ENCODE data around the gene TOM1. TPM values are rescaled to one million over a fixed set of nuclear protein-coding genes. Genes with fewer than 3 reads are reported as not detected.
A peak's percentile ranks its signal among the peaks of the same experiment; 100 is the strongest.

TOM1 gene
- total and polyA plus RNA-seq, 2 of the 13 experiments (the other 11 are each of a cell fraction or from before 2014, with no cell fraction given) = 30.8 to 87.3 TPM

DNA sequence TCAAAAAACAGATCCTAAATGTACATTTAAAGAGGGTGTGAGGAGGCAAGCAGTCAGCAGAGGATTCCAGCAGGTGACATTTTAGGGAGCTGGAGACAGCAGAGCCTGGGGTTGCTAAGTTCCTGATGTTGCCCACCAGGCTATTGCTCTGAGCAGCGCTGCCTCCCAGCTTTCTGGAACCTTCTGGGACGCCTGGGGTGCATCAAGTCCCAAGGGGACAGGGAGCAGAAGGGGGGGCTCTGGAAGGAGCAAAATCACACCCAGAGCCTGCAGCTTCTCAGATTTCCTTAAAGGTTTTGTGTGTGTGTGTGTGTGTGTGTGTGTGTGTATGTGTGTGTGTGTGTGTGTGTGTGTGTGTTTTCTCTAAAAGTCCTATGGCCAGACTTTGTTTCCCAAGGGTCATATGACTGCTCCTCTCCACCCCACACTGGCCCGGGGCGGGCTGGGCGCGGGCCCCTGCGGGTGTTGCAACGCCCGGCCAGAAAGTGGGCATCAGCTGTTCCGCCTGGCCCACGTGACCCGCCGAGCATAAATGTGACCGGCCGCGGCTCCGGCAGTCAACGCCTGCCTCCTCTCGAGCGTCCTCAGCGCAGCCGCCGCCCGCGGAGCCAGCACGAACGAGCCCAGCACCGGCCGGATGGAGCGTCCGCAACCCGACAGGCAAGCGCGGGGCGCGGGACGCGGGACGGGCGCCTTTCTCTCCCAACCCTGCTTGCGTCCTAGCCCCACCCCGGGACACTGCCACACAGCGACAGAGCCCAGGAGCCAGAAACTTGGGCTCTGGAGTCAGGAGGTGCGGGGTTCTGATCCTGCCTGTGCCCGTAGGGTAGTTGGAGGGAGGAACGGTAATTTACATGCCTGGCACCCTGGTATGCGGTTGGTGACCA is 81.1 kb downstream of the TOM1 start, which contains the start of gene HMOX1 (continued):
- TF ChIP-seq ZFP36L1 (CRISPR knock-in tag; IDR thresholded peaks at IDR 0.05) (peak; percentile 28; the same call in 1 of the 2 replicates), CEBPG (CRISPR knock-in tag; IDR thresholded peaks at IDR 0.05) (peak; percentile 89), ZNF703 (CRISPR knock-in tag; IDR thresholded peaks at IDR 0.05; ENCODE audit: borderline replicate concordance) (no peak), RBFOX2 (IDR thresholded peaks at IDR 0.05; ENCODE audit: low read depth, low read length) (peak; percentile 97), FOXK2 (IDR thresholded peaks at IDR 0.05) (no peak), FOXJ3 (CRISPR knock-in tag; IDR thresholded peaks at IDR 0.05; ENCODE audit: borderline replicate concordance) (no peak), NFKBIZ (CRISPR knock-in tag; IDR thresholded peaks at IDR 0.05) (peak; percentile 66; the same call in 1 of the 2 replicates), MAF1 (CRISPR knock-in tag; IDR thresholded peaks at IDR 0.05; ENCODE audit: borderline replicate concordance) (no peak), ZNF263 (CRISPR knock-in tag; IDR thresholded peaks at IDR 0.05) (peak; percentile 21; the same call in 1 of the 2 replicates), KDM2A (CRISPR knock-in tag; IDR thresholded peaks at IDR 0.05; ENCODE audit: borderline replicate concordance, low read depth) (peak; percentile 83; the same call in 1 of the 2 replicates), SP2 (CRISPR knock-in tag; IDR thresholded peaks at IDR 0.05) (no peak), FOXK1 (CRISPR knock-in tag; IDR thresholded peaks at IDR 0.05; ENCODE audit: borderline replicate concordance, low read depth) (peak; percentile 58; the same call in 1 of the 2 replicates), ZFY (CRISPR knock-in tag; IDR thresholded peaks at IDR 0.05) (peak; percentile 37; the same call in 1 of the 2 replicates), ZNF607 (CRISPR knock-in tag; IDR thresholded peaks at IDR 0.05; ENCODE audit: borderline replicate concordance) (peak; percentile 59; the same call in 1 of the 2 replicates), ETV6 (CRISPR knock-in tag; conservative IDR thresholded peaks at IDR 0.05) (0 out of 2 replicates have a peak, but pooled peaks have one; percentile 56), RAD51 (IDR thresholded peaks at IDR 0.05; ENCODE audit: borderline replicate concordance) (peak; percentile 86)
- TF ChIP-seq, protein P1, sequence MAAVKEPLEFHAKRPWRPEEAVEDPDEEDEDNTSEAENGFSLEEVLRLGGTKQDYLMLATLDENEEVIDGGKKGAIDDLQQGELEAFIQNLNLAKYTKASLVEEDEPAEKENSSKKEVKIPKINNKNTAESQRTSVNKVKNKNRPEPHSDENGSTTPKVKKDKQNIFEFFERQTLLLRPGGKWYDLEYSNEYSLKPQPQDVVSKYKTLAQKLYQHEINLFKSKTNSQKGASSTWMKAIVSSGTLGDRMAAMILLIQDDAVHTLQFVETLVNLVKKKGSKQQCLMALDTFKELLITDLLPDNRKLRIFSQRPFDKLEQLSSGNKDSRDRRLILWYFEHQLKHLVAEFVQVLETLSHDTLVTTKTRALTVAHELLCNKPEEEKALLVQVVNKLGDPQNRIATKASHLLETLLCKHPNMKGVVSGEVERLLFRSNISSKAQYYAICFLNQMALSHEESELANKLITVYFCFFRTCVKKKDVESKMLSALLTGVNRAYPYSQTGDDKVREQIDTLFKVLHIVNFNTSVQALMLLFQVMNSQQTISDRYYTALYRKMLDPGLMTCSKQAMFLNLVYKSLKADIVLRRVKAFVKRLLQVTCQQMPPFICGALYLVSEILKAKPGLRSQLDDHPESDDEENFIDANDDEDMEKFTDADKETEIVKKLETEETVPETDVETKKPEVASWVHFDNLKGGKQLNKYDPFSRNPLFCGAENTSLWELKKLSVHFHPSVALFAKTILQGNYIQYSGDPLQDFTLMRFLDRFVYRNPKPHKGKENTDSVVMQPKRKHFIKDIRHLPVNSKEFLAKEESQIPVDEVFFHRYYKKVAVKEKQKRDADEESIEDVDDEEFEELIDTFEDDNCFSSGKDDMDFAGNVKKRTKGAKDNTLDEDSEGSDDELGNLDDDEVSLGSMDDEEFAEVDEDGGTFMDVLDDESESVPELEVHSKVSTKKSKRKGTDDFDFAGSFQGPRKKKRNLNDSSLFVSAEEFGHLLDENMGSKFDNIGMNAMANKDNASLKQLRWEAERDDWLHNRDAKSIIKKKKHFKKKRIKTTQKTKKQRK (IDR thresholded peaks at IDR 0.05; ENCODE audit: low read length) = no peak
- TF ChIP-seq, protein P2, sequence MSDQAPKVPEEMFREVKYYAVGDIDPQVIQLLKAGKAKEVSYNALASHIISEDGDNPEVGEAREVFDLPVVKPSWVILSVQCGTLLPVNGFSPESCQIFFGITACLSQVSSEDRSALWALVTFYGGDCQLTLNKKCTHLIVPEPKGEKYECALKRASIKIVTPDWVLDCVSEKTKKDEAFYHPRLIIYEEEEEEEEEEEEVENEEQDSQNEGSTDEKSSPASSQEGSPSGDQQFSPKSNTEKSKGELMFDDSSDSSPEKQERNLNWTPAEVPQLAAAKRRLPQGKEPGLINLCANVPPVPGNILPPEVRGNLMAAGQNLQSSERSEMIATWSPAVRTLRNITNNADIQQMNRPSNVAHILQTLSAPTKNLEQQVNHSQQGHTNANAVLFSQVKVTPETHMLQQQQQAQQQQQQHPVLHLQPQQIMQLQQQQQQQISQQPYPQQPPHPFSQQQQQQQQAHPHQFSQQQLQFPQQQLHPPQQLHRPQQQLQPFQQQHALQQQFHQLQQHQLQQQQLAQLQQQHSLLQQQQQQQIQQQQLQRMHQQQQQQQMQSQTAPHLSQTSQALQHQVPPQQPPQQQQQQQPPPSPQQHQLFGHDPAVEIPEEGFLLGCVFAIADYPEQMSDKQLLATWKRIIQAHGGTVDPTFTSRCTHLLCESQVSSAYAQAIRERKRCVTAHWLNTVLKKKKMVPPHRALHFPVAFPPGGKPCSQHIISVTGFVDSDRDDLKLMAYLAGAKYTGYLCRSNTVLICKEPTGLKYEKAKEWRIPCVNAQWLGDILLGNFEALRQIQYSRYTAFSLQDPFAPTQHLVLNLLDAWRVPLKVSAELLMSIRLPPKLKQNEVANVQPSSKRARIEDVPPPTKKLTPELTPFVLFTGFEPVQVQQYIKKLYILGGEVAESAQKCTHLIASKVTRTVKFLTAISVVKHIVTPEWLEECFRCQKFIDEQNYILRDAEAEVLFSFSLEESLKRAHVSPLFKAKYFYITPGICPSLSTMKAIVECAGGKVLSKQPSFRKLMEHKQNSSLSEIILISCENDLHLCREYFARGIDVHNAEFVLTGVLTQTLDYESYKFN (CRISPR knock-in tag; conservative IDR thresholded peaks at IDR 0.05) = peak; percentile 59; the same call in 1 of the 2 replicates
- TF ChIP-seq, protein P3, sequence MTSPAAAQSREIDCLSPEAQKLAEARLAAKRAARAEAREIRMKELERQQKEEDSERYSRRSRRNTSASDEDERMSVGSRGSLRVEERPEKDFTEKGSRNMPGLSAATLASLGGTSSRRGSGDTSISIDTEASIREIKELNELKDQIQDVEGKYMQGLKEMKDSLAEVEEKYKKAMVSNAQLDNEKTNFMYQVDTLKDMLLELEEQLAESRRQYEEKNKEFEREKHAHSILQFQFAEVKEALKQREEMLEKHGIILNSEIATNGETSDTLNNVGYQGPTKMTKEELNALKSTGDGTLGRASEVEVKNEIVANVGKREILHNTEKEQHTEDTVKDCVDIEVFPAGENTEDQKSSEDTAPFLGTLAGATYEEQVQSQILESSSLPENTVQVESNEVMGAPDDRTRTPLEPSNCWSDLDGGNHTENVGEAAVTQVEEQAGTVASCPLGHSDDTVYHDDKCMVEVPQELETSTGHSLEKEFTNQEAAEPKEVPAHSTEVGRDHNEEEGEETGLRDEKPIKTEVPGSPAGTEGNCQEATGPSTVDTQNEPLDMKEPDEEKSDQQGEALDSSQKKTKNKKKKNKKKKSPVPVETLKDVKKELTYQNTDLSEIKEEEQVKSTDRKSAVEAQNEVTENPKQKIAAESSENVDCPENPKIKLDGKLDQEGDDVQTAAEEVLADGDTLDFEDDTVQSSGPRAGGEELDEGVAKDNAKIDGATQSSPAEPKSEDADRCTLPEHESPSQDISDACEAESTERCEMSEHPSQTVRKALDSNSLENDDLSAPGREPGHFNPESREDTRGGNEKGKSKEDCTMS (CRISPR knock-in tag; conservative IDR thresholded peaks at IDR 0.05) = no peak
